H1 (cell line): Measurements from ENCODE around the gene SLC38A8. TPM values are rescaled to one million over a fixed set of nuclear protein-coding genes. Genes with fewer than 3 reads are reported as not detected.

ENCODE experiments used
- CTCF ChIA-PET: fragments of 300-600 bp; sonication (Branson Sonifier 250); formaldehyde crosslinking; loops from one replicate; lab custom pipeline; 2021; ENCODE audit not compliant: partially characterized antibody; lab: Charles Lee
- POLR2A ChIA-PET: fragments of 300-600 bp; sonication (Branson Sonifier 250); formaldehyde crosslinking; loops from one replicate; lab custom pipeline; 2021; ENCODE audit warnings: inconsistent platforms; ENCODE audit not compliant: partially characterized antibody; lab: Charles Lee
- DNase-seq, 2 experiments: peaks; one replicate each; pipeline versions ENCODE4 v3.0.0 to v3.0.0-alpha.2; 2010 to 2022; ENCODE audit warnings: low spot score in 2 of 2, low read depth in 1 of 2, mixed read lengths in 1 of 2
- FAIRE-seq: peaks from 2 replicates; lab custom pipeline; 2011; peaks lifted over from hg19 to GRCh38; lab: Jason Lieb, UNC
- H2AFZ ChIP-seq: 2 replicates; pipeline ENCODE4 v1.8.1; 2012; ENCODE audit warnings: low read length, inconsistent platforms
- H2AK5ac ChIP-seq: 2 replicates; pipeline ENCODE4 v1.6.1; 2013; ENCODE audit warnings: low read depth, low read length
- H2BK120ac ChIP-seq: replicated peaks from 2 replicates; pipeline ENCODE3; 2013; ENCODE audit warnings: low read depth, low read length, inconsistent platforms
- H2BK12ac ChIP-seq: 2 replicates; pipeline ENCODE4 v1.6.1; 2013; ENCODE audit warnings: low read depth, low read length
- H2BK15ac ChIP-seq: 2 replicates; pipeline ENCODE4 v1.6.1; 2013; ENCODE audit warnings: low read length
- H2BK20ac ChIP-seq: 2 replicates; pipeline ENCODE4 v1.6.1; 2013; ENCODE audit warnings: low read length
- H2BK5ac ChIP-seq: 2 replicates; pipeline ENCODE4 v1.6.1; 2013; ENCODE audit warnings: low read depth, low read length
- H3K14ac ChIP-seq: 2 replicates; pipeline ENCODE4 v1.6.1; 2013; ENCODE audit warnings: inconsistent platforms; ENCODE audit not compliant: insufficient read length
- H3K18ac ChIP-seq: 2 replicates; pipeline ENCODE4 v1.6.1; 2013; ENCODE audit warnings: low read length; ENCODE audit errors: extremely low read depth
- H3K23ac ChIP-seq: 2 replicates; pipeline ENCODE4 v1.6.1; 2013; ENCODE audit warnings: inconsistent platforms; ENCODE audit not compliant: insufficient read length
- H3K23me2 ChIP-seq: 2 replicates; pipeline ENCODE4 v1.6.1; 2013; ENCODE audit warnings: low read depth, low read length
- H3K27ac ChIP-seq: 2 replicates; pipeline ENCODE4 v1.6.1; 2011; ENCODE audit warnings: low read depth, low read length, inconsistent platforms
- H3K27me3 ChIP-seq, 4 experiments: replicated peaks in 1 of 4; 1 replicate in 1 of 4; 2 replicates in 3 of 4; pipeline versions ENCODE4 v1.6.1 to v1.8.1; 2011 to 2013; ENCODE audit warnings: low read length in 3 of 4, mild to moderate bottlenecking in 3 of 4, inconsistent platforms in 2 of 4, mixed read lengths in 2 of 4, moderate library complexity in 1 of 4; ENCODE audit not compliant: control insufficient read depth in 3 of 4, insufficient read depth in 3 of 4; ENCODE audit errors: extremely low read depth in 1 of 4
- H3K36me3 ChIP-seq, 4 experiments: 2 replicates each; pipeline versions ENCODE4 v1.6.1 to v1.8.1; 2011 to 2013; ENCODE audit warnings: mild to moderate bottlenecking in 4 of 4, low read length in 3 of 4, moderate library complexity in 2 of 4, control low read depth in 1 of 4, inconsistent platforms in 1 of 4; ENCODE audit not compliant: insufficient read depth in 4 of 4, control insufficient read depth in 2 of 4
- H3K4ac ChIP-seq: replicated peaks from 2 replicates; pipeline ENCODE3; 2013; ENCODE audit warnings: low read length, low read depth, mixed read lengths, inconsistent platforms; ENCODE audit not compliant: insufficient read length
- H3K4me1 ChIP-seq, 4 experiments: replicated peaks in 1 of 4; 1 replicate in 1 of 4; 2 replicates in 3 of 4; pipeline versions ENCODE4 v1.6.1 to v1.8.1; 2011 to 2013; ENCODE audit warnings: low read length in 3 of 4, inconsistent platforms in 2 of 4, mixed read lengths in 1 of 4; ENCODE audit not compliant: insufficient read depth in 4 of 4, control insufficient read depth in 3 of 4
- H3K4me2 ChIP-seq, 2 experiments: 2 replicates each; pipeline versions ENCODE4 v1.6.1 to v1.8.1; 2011 to 2013; ENCODE audit warnings: low read depth in 2 of 2, low read length in 2 of 2, control low read depth in 1 of 2, inconsistent platforms in 1 of 2, mild to moderate bottlenecking in 1 of 2; ENCODE audit not compliant: insufficient read depth in 1 of 2
- H3K4me3 ChIP-seq, 4 experiments: fragments of 200-600, 300-600 bp in 1 of 4; sonication (generic), shearing (Covaris generic), sonication (Bioruptor Twin) in 1 of 4; 2 replicates each; pipeline versions ENCODE4 v1.5.1 to v1.8.1; 2011 to 2016; ENCODE audit warnings: low read length in 4 of 4, low read depth in 3 of 4, control low read depth in 2 of 4, inconsistent platforms in 2 of 4, mild to moderate bottlenecking in 2 of 4, mixed read lengths in 1 of 4, moderate library complexity in 1 of 4; ENCODE audit not compliant: insufficient read depth in 2 of 4; ENCODE audit errors: extremely low read depth in 1 of 4
- H3K56ac ChIP-seq: replicated peaks from 2 replicates; pipeline ENCODE3; 2013; ENCODE audit warnings: low read depth, mild to moderate bottlenecking, mixed read lengths, low read length, inconsistent platforms; ENCODE audit not compliant: insufficient read length
- H3K79me1 ChIP-seq: 2 replicates; pipeline ENCODE4 v1.6.1; 2013; ENCODE audit warnings: low read depth, low read length, control low read depth
- H3K79me2 ChIP-seq, 2 experiments: 2 replicates each; pipeline versions ENCODE4 v1.6.1 to v1.8.1; 2012 to 2013; ENCODE audit warnings: low read length in 2 of 2, mild to moderate bottlenecking in 2 of 2, inconsistent platforms in 1 of 2; ENCODE audit not compliant: insufficient read depth in 2 of 2, control insufficient read depth in 1 of 2
- H3K9ac ChIP-seq, 4 experiments: replicated peaks in 1 of 4; 1 replicate in 1 of 4; 2 replicates in 3 of 4; pipeline versions ENCODE4 v1.6.1 to v1.8.1; 2011 to 2013; ENCODE audit warnings: low read depth in 3 of 4, low read length in 3 of 4, control low read depth in 2 of 4, mild to moderate bottlenecking in 2 of 4, moderate library complexity in 2 of 4, inconsistent platforms in 1 of 4; ENCODE audit errors: extremely low read depth in 1 of 4
- H3K9me3 ChIP-seq, 2 experiments: 2 replicates each; pipeline versions ENCODE4 v1.6.1 to v1.8.1; 2012 to 2013; ENCODE audit warnings: mild to moderate bottlenecking in 2 of 2, moderate library complexity in 2 of 2, control low read depth in 1 of 2, inconsistent platforms in 1 of 2, low read depth in 1 of 2, low read length in 1 of 2, mixed read lengths in 1 of 2; ENCODE audit not compliant: insufficient read depth in 2 of 2
- H4K20me1 ChIP-seq, 2 experiments: replicated peaks in 1 of 2; 2 replicates each; pipeline versions ENCODE3 to v1.8.1; 2011 to 2013; ENCODE audit warnings: inconsistent platforms in 2 of 2, low read length in 2 of 2, mild to moderate bottlenecking in 1 of 2; ENCODE audit not compliant: insufficient read depth in 2 of 2, control insufficient read depth in 1 of 2
- H4K5ac ChIP-seq: 2 replicates; pipeline ENCODE4 v1.6.1; 2013; ENCODE audit warnings: low read length, low read depth, mixed read lengths, inconsistent platforms; ENCODE audit not compliant: insufficient read length
- H4K8ac ChIP-seq: 2 replicates; pipeline ENCODE4 v1.8.0; 2013; ENCODE audit warnings: mild to moderate bottlenecking, moderate library complexity, low read length, inconsistent platforms; ENCODE audit not compliant: insufficient read depth; ENCODE audit errors: extremely low read depth
- H4K91ac ChIP-seq: replicated peaks from 2 replicates; pipeline ENCODE3; 2013; ENCODE audit warnings: low read length, mixed read lengths, inconsistent platforms; ENCODE audit not compliant: insufficient read length
- ASH2L ChIP-seq: fragments of 200-600, 300-600 bp; sonication (generic); IDR thresholded peaks from one replicate; pipeline ENCODE4 v1.7.1; 2017; ENCODE audit warnings: low read length
- ATF3 ChIP-seq: IDR thresholded peaks from 2 replicates; pipeline ENCODE4 v1.6.1; 2011; ENCODE audit warnings: low read depth, mild to moderate bottlenecking, low read length; ENCODE audit not compliant: insufficient read depth
- CBX5 ChIP-seq: fragments of 300-800, 300-1000 bp; sonication (generic); IDR thresholded peaks from 2 replicates; pipeline ENCODE4 v1.7.1; 2016; ENCODE audit warnings: antibody characterized with exemption, low read length, low read depth
- CEBPB ChIP-seq: IDR thresholded peaks from 2 replicates; pipeline ENCODE4 v1.6.1; 2012; ENCODE audit warnings: low read depth, low read length
- GABPA ChIP-seq: IDR thresholded peaks from 2 replicates; pipeline ENCODE4 v1.6.1; 2011; ENCODE audit warnings: mild to moderate bottlenecking, low read length, moderate library complexity, borderline replicate concordance; ENCODE audit not compliant: insufficient read depth
- RFX5 ChIP-seq: IDR thresholded peaks from 2 replicates; pipeline ENCODE4 v1.6.1; 2011; ENCODE audit warnings: low read depth, low read length, improper control_type of control experiment, borderline replicate concordance
- SIN3A ChIP-seq, 2 experiments: IDR thresholded peaks in 1 of 2; conservative IDR thresholded peaks in 1 of 2; 2 replicates each; pipeline ENCODE4 v1.6.1; 2011 to 2012; ENCODE audit warnings: low read length in 2 of 2, improper control_type of control experiment in 1 of 2, low read depth in 1 of 2, mild to moderate bottlenecking in 1 of 2
- SIX5 ChIP-seq: IDR thresholded peaks from 2 replicates; pipeline ENCODE4 v1.6.1; 2011; ENCODE audit warnings: mild to moderate bottlenecking, low read depth, low read length
- SP1 ChIP-seq: IDR thresholded peaks from 2 replicates; pipeline ENCODE4 v1.6.1; 2011; ENCODE audit warnings: low read depth, low read length
- SP2 ChIP-seq: IDR thresholded peaks from 2 replicates; pipeline ENCODE4 v1.6.1; 2012; ENCODE audit warnings: mild to moderate bottlenecking, low read length, inconsistent platforms
- USF2 ChIP-seq: IDR thresholded peaks from 2 replicates; pipeline ENCODE4 v1.6.1; 2011; ENCODE audit warnings: low read length, improper control_type of control experiment
- WGBS, 2 experiments: shearing (Covaris generic) in 1 of 2; methylation state at CpG; one replicate each; pipeline versions ENCODE4 v1.1.6 to v1.1.7; 2013 to 2015; ENCODE audit warnings: low lambda C conversion rate in 2 of 2, mixed read lengths in 2 of 2, inconsistent platforms in 1 of 2, low coverage in 1 of 2, missing lambda C conversion rate in 1 of 2; ENCODE audit not compliant: insufficient replicate concordance in 2 of 2, insufficient coverage in 1 of 2, insufficient read length in 1 of 2; ENCODE audit errors: extremely low coverage in 1 of 2, missing lambda C conversion rate in 1 of 2; 5-methylcytosine and 5-hydroxymethylcytosine counted together
- polyA plus RNA-seq, 7 experiments: library from polyadenylated mRNA; depleted of rRNA in 3 of 7; stranded (reverse) in 5 of 7; unstranded in 2 of 7; fragments of >200 nt in 5 of 7; fragments of 200-250 nt in 2 of 7; gene quantifications; 1 replicate in 5 of 7; 2 replicates in 1 of 7; 4 replicates in 1 of 7; pipeline versions ENCODE4 v1.2.1 to v1.2.3, GENCODE V29; 2011 to 2013; ENCODE audit warnings: missing spikeins in 2 of 7, mixed read lengths in 2 of 7
- total RNA-seq: library from RNA; stranded (reverse); fragmentation: NEBNext Ultra II Directional; extraction: Animal tissue kit (Norgen Biotek cat#: 25700); gene quantifications from 2 replicates; pipeline ENCODE4 v1.2.1, GENCODE V29; 2021

Gene SLC38A8
- total and polyA plus RNA-seq, 2 of the 8 experiments (the other 6 are each of a cell fraction or from before 2014, with no cell fraction given), result 0.08 TPM; not detected in 1

GRCh38 chr16:83995754-83996153 lies 46.8 kb downstream of the SLC38A8 start:
- Histone ChIP-seq H4K20me1 (peaks cover 0 to 2% of the 10 kb centered on the region in 2 experiments), H4K91ac (no peak overlapping the region), H4K5ac (no peak overlapping the region), H2BK20ac (no peak overlapping the region), H3K18ac (no peak overlapping the region; the same call in 1 of the 2 replicates), H2AK5ac (no peak overlapping the region), H3K9me3 (no peaks in the 10 kb centered on the region; a peak in 1 of 4 replicates), H3K79me2 (no peaks in the 10 kb centered on the region), H3K14ac (no peak overlapping the region), H3K4me3 (peak overlapping the region in 1 of 4 experiments; percentile 42; a peak in 2 of 8 replicates), H3K27me3 (no peaks in the 10 kb centered on the region), H2BK15ac (no peak overlapping the region), H3K36me3 (no peaks in the 10 kb centered on the region; a peak in 1 of 8 replicates), H3K23me2 (no peaks in the 10 kb centered on the region), H3K4me2 (peak overlapping the region in 1 of 2 experiments; percentile 56; a peak in 2 of 4 replicates), H3K56ac (no peak overlapping the region), H2BK5ac (no peak overlapping the region), H2AFZ (no peak overlapping the region), H4K8ac (no peak overlapping the region), H3K4ac (no peak overlapping the region), H3K23ac (no peak overlapping the region), H3K27ac (no peak overlapping the region), H3K79me1 (no peaks in the 10 kb centered on the region), H2BK12ac (no peak overlapping the region), H2BK120ac (no peak overlapping the region), H3K4me1 (peaks cover 2 to 12% (median 7%) of the 10 kb centered on the region in 4 experiments; a peak in 5 of 7 replicates), H3K9ac (no peak overlapping the region)
- DNase-seq, result peak in 1 of 2 experiments; percentile 82
- no peak for FAIRE-seq
- POLR2A ChIA-PET, result interaction anchor here (0.8 to 1.1 kb wide), 3 partner anchors 10 to 18 kb away, joined by 3 read pairs; no protein-coding TSS in a partner anchor
- WGBS, 2 experiments, result 26% methylated on average over 20 of the region's 21 CpGs; no CpG with 5 or more reads in 1 of the 2 experiments
- CTCF ChIA-PET, result interaction anchor here (0.6 to 6.0 kb wide), 17 partner anchors 15 to 166 kb away, joined by 3 to 42 read pairs (median 4); partner anchors contain the start of gene SLC38A8
- TF ChIP-seq CBX5 (no peak), RFX5 (no peak), CEBPB (no peak), SIX5 (no peak), USF2 (no peak), SP1 (peak; percentile 48; the same call in 1 of the 2 replicates), GABPA (no peak), SIN3A (conservative IDR thresholded peaks at IDR 0.05 in 1 of 2, IDR thresholded peaks at IDR 0.05 in 1 of 2; ENCODE audit: low read depth in 1 of 2, low read length in 2 of 2) (peak; percentile 73 to 76; a peak in 2 of 4 replicates), ATF3 (no peak), ASH2L (no peak), SP2 (0 out of 2 replicates have a peak, but pooled peaks have one; percentile 6)
